ENCODE results near the gene ASH1L. TPM values are rescaled to one million over a fixed set of nuclear protein-coding genes. Genes with fewer than 3 reads are reported as not detected.
A peak's percentile ranks its signal among the peaks of the same experiment; 100 is the strongest.

Gene ASH1L
- polyA plus RNA-seq, 3 donors, result 5.6 to 13.6 (median 12.0) TPM

- H3K27ac ChIP-seq (ENCODE audit: low read depth, low read length), result peak overlapping the region; percentile 84
- 1% methylated on average over 48 to 58 of the region's 58 CpGs for WGBS, 3 donors
Measured at GRCh38 chr1:155322953-155323728, 239.5 kb downstream of the ASH1L start.

GRCh38 chr1:155322571-155322952 is 240.0 kb downstream of the ASH1L start:
- 1 to 3% (median 1%) methylated on average over 25 to 28 of the region's 28 CpGs for WGBS, 3 donors
- H3K27ac ChIP-seq (ENCODE audit: low read depth, low read length), result no peak overlapping the region

- H3K27ac ChIP-seq (ENCODE audit: low read depth, low read length), result no peak overlapping the region
- WGBS, 3 donors, result 43 to 54% (median 51%) methylated on average over 25 to 27 of the region's 27 CpGs
Measured at GRCh38 chr1:155321639-155322503, 240.7 kb downstream of the ASH1L start.

GRCh38 chr1:155320661-155321617 is 241.7 kb downstream of the ASH1L start, which contains the start of gene RUSC1:
TSS of gene RUSC1 (plus strand) at chr1:155320894. CDS start at chr1:155321774, 880 bp downstream.
- no peak within 1 kb of the TSS for H3K27ac ChIP-seq (ENCODE audit: low read depth, low read length)
- 13 to 18% (median 15%) methylated on average over 46 to 51 of the region's 51 CpGs for WGBS, 3 donors

- H3K27ac ChIP-seq (ENCODE audit: low read depth, low read length), result no peak overlapping the region
- WGBS, 3 donors, result 22 to 53% (median 27%) methylated on average over 11 of the region's 11 CpGs
Measured at GRCh38 chr1:155320252-155320651, 242.4 kb downstream of the ASH1L start.

GRCh38 chr1:155319536-155319935 is 243.1 kb downstream of the ASH1L start:
- 74 to 83% (median 83%) methylated on average over 4 to 5 of the region's 5 CpGs for WGBS, 3 donors
- H3K27ac ChIP-seq (ENCODE audit: low read depth, low read length), result no peak overlapping the region

- 90 to 96% (median 94%) methylated on average over 9 of the region's 9 CpGs for WGBS, 3 donors
- no peak overlapping the region for H3K27ac ChIP-seq (ENCODE audit: low read depth, low read length)
Measured at GRCh38 chr1:155318082-155318481, 244.5 kb downstream of the ASH1L start.

GRCh38 chr1:155316922-155317321 is 245.7 kb downstream of the ASH1L start:
- 79 to 94% (median 87%) methylated on average over 3 of the region's 3 CpGs for WGBS, 3 donors
- H3K27ac ChIP-seq (ENCODE audit: low read depth, low read length), result no peak overlapping the region

- WGBS, 3 donors, result 86 to 92% (median 86%) methylated on average over 8 of the region's 8 CpGs
- no peak overlapping the region for H3K27ac ChIP-seq (ENCODE audit: low read depth, low read length)
Measured at GRCh38 chr1:155313261-155313660, 249.3 kb downstream of the ASH1L start.

- 6 to 13% (median 10%) methylated on average over 11 of the region's 11 CpGs for WGBS, 3 donors
- no peak overlapping the region for H3K27ac ChIP-seq (ENCODE audit: low read depth, low read length)
Measured at GRCh38 chr1:155309423-155310021, 253.1 kb downstream of the ASH1L start.

GRCh38 chr1:155308493-155309422 is 253.8 kb downstream of the ASH1L start, which contains the start of gene FDPS:
TSS of gene FDPS (plus strand) at chr1:155308866. CDS start at chr1:155309790, 924 bp downstream.
- H3K27ac ChIP-seq (ENCODE audit: low read depth, low read length), result no peak within 1 kb of the TSS
- WGBS, 3 donors, result 0 to 1% (median 0%) methylated on average over 51 of the region's 51 CpGs

- H3K27ac ChIP-seq (ENCODE audit: low read depth, low read length), result no peak overlapping the region
- 50 to 53% (median 52%) methylated on average over 6 of the region's 6 CpGs for WGBS, 3 donors
Measured at GRCh38 chr1:155307247-155307740, 255.3 kb downstream of the ASH1L start.

- WGBS, 3 donors, result 65 to 82% (median 74%) methylated on average over 7 of the region's 7 CpGs
Measured at GRCh38 chr1:155305881-155306391, 256.7 kb downstream of the ASH1L start.

GRCh38 chr1:155304558-155305063 is 258.0 kb downstream of the ASH1L start:
- WGBS, 3 donors, result 64 to 85% (median 75%) methylated on average over 11 of the region's 11 CpGs
- H3K27ac ChIP-seq (ENCODE audit: low read depth, low read length), result no peak overlapping the region

More at GRCh38 chr1:155305881-155306391, 256.7 kb downstream of the ASH1L start:
- no peak overlapping the region for H3K27ac ChIP-seq (ENCODE audit: low read depth, low read length)

- WGBS, 3 donors, result 82 to 90% (median 89%) methylated on average over 5 of the region's 5 CpGs
Measured at GRCh38 chr1:155301342-155301841, 261.2 kb downstream of the ASH1L start, which contains the start of gene PKLR. TSS of gene PKLR (minus strand) at chr1:155301438. CDS start at chr1:155301395, 43 bp downstream.

More at GRCh38 chr1:155301342-155301841, 261.2 kb downstream of the ASH1L start, which contains the start of gene PKLR:
- no peak within 1 kb of the TSS for H3K27ac ChIP-seq (ENCODE audit: low read depth, low read length)
